Vagina (tissue), 2 donors: ENCODE data around the gene COL26A1.

Source experiments
- POLR2AphosphoS5 ChIP-seq, 2 donors: sonication (generic); formaldehyde crosslinking; IDR thresholded peaks; one replicate each; pipeline ENCODE4 v1.9.0; 2017; ENCODE audit warnings: antibody characterized with exemption in 2 of 2, mild to moderate bottlenecking in 2 of 2, low read depth in 1 of 2; ENCODE audit not compliant: insufficient read depth in 1 of 2
- TF ChIP-seq, protein P1 (sequence below), 3 experiments: fragments of 450-650 bp in 2 of 3; fragments of 200-600 bp in 1 of 3; sonication (generic) in 1 of 3; IDR thresholded peaks; one replicate each; pipeline ENCODE4 v1.5.1; 2017 to 2019; ENCODE audit warnings: antibody characterized with exemption in 3 of 3, mild to moderate bottlenecking in 2 of 3, moderate library complexity in 2 of 3

DNA sequence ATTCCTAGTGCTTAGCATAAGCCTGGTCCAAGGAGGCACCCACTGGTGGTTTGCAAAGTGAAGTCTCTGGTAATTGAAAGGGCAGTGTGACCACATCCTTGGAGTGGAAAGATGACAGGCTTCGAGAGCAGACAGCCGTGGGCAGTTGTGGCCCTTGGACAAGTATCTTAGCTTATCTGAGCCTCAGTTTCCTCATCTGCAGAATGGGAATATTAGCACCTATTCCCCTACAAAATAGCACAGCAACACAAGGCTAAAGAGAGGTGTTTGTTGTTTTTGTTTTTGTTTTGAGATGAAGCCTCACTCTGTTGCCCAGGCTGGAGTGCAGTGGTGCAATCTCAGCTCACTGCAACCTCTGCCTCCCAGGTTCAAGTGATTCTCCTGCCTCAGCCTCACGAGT is 237.1 kb downstream of the COL26A1 start:
- TF ChIP-seq, protein P1, sequence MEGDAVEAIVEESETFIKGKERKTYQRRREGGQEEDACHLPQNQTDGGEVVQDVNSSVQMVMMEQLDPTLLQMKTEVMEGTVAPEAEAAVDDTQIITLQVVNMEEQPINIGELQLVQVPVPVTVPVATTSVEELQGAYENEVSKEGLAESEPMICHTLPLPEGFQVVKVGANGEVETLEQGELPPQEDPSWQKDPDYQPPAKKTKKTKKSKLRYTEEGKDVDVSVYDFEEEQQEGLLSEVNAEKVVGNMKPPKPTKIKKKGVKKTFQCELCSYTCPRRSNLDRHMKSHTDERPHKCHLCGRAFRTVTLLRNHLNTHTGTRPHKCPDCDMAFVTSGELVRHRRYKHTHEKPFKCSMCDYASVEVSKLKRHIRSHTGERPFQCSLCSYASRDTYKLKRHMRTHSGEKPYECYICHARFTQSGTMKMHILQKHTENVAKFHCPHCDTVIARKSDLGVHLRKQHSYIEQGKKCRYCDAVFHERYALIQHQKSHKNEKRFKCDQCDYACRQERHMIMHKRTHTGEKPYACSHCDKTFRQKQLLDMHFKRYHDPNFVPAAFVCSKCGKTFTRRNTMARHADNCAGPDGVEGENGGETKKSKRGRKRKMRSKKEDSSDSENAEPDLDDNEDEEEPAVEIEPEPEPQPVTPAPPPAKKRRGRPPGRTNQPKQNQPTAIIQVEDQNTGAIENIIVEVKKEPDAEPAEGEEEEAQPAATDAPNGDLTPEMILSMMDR (IDR thresholded peaks at IDR 0.05): no peak
- TF ChIP-seq POLR2AphosphoS5 (IDR thresholded peaks at IDR 0.05; ENCODE audit: insufficient read depth in 1 of 2, low read depth in 1 of 2): no peak
